Cardiac ventricle fibroblast (primary cell): ENCODE results near the gene PATJ. TPM values are rescaled to one million over a fixed set of nuclear protein-coding genes. Genes with fewer than 3 reads are reported as not detected.

Experiments
- total RNA-seq: library from RNA; depleted of rRNA; stranded (reverse); fragments of >200 nt; gene quantifications from 2 replicates; pipeline ENCODE4 v1.2.3, GENCODE V29; 2015

Gene PATJ, protein sequence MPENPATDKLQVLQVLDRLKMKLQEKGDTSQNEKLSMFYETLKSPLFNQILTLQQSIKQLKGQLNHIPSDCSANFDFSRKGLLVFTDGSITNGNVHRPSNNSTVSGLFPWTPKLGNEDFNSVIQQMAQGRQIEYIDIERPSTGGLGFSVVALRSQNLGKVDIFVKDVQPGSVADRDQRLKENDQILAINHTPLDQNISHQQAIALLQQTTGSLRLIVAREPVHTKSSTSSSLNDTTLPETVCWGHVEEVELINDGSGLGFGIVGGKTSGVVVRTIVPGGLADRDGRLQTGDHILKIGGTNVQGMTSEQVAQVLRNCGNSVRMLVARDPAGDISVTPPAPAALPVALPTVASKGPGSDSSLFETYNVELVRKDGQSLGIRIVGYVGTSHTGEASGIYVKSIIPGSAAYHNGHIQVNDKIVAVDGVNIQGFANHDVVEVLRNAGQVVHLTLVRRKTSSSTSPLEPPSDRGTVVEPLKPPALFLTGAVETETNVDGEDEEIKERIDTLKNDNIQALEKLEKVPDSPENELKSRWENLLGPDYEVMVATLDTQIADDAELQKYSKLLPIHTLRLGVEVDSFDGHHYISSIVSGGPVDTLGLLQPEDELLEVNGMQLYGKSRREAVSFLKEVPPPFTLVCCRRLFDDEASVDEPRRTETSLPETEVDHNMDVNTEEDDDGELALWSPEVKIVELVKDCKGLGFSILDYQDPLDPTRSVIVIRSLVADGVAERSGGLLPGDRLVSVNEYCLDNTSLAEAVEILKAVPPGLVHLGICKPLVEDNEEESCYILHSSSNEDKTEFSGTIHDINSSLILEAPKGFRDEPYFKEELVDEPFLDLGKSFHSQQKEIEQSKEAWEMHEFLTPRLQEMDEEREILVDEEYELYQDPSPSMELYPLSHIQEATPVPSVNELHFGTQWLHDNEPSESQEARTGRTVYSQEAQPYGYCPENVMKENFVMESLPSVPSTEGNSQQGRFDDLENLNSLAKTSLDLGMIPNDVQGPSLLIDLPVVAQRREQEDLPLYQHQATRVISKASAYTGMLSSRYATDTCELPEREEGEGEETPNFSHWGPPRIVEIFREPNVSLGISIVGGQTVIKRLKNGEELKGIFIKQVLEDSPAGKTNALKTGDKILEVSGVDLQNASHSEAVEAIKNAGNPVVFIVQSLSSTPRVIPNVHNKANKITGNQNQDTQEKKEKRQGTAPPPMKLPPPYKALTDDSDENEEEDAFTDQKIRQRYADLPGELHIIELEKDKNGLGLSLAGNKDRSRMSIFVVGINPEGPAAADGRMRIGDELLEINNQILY (N-terminal part only)
- total RNA-seq, result 3.0 and 4.3 TPM in 2 replicates

GRCh38 chr1:61741711-61742619 lies at the start of gene PATJ:
Gene PATJ, plus strand, starts transcription at chr1:61742480. Its CDS starts 20,413 bp downstream, at chr1:61762893.

DNA sequence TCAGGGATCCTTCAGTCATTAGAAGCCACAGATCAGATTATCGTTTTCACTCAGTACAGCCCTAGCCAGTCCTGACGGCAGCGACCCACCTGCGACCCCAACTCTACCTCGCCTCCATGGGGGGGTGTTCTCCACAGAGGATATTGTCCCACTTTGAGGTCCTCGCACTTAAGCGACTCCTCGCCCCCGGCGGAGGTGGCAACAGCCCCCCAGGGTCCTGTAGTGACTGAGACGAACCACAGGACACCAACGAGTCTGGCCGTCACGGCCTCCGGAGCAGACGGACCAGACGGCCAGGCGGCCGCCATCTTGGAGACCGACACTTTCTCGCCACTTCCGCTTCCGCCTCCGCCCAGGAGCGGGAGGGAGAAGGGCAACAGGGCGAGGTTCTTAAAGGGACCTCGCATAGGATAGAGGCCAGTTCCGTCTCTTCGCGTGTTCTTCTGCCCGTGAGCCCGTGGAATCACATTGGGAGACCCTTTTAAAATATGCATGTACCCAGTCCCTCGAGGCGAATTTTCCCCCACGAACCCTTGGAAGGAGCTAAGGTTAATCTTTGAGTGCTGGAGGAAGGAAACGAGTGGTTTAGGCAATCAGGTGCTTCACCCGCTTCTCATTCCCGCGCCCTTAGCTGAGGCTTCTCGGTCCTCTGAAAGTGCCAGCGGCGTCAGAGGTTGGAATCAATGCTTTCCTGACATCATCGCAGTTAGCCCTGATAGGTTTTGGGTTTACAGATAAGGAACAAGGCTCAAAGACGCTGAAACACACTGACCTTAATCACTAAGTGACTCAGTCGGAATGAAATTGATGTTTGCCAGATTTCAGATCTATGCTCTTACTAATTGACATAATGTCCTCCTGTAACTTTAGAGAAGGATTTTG lies 17.2 kb upstream of the PATJ start, which contains the start of gene TM2D1:
Gene TM2D1 (minus strand): TSS at position 329 of the 882 bp plus-strand sequence. CDS start 21 bp downstream, at position 308.

DNA sequence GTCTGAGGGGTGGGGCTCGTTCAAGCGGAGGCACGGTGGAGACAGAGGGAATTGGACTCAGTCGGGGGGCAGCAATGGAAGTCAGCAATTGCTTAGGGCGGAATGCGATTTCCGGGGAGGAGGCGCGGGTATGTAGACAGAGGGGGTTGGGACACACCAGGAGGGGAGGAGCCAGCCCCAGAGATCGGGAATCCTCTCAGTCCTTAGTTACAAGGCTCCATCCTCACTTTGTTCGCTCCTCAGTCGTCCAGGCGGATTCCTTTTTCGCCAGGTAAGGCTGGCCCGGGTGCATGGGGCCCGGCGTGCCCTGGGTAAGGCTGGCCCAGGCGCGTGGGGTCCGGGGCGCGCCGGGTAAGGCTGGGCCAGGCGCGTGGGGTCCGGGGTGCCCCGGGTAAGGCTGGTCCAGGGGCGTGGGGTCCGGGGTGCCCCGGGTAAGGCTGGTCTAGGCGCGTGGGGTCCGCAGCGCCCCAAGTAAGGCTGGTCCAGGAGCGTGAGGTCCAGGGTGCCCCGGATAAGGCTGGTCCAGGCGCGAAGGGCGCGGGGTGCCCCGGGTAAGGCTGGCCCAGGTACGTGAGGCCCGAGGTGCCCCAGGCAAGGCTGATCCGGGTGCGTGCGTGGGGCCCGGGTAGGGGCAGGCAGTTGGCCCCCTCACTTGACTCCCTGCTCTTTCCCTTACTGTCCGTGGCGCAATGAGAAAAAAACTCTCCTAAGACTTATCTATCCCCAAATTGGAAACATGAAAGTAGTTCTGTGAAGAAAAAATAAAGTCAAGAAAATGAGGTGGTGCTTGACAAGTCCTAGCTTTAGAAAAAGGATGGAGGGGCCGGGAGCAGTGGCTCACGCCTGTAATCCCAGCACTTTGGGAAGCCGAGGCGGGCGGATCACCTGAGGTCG lies 452.6 kb downstream of the PATJ start, which contains the start of gene L1TD1:
Gene L1TD1 (plus strand): TSS at position 199 of the 894 bp plus-strand sequence. CDS start 11,780 bp downstream, outside the sequence.

Other genes starting within 250 kb of the PATJ start
- 43.5 and 53.9 TPM in 2 replicates for gene TM2D1, start 17.3 kb upstream of the PATJ start, total RNA-seq